GM21717 (cell line): ENCODE measurements around the gene ANKRD39.

ENCODE experiments used
- ATAC-seq: cut with Tn5 transposase; IDR thresholded peaks from one replicate; pipeline ENCODE4 v1.9.1; 2021; ENCODE audit warnings: mild to moderate bottlenecking, moderate library complexity; ENCODE audit not compliant: unreplicated experiment

The ANKRD39 gene

DNA sequence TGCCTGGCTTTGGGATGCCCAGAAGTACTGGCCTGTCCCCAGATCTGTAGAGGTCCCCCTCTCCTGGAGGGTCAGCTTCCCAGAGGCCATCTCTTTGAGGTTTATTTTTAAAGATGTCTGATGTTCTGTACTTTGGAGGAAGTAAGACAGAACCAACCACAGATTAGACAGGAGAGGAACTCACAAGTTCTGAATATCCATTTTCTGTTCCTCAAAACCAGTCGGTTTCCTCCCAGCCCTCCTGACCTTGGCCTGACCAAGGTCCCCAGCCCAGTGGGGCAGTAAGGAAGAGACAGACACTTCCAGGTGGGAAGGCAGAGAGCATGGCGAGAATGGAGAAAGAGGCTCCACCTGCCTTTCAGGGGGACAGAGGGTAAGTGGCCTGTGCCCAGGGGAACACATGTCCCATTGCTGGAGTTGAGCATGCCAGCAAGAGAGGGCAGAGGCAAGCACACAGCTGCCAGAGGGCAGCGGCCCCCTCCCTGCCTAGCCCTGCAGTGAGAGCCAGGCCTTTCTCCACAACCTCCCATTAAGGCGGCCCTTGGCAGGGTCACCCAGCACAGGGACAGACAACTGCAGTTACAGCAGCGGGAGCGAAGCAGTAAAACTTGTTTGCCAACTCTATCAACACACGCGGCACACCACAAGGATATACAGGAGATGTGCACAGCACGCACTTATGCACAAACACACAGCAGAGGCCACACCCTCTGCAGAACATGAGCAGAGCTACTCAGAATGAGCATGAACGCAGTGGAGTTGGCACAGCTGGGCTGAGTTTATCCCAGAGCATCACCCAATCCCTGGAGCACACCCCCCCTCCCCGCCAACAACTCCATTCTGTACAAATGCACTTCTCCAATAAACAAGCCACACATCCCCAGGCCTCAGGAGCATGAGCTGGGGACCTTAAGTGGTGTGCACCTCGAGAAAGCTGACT lies 30.5 kb upstream of the ANKRD39 start:
- no peak for ATAC-seq

DNA sequence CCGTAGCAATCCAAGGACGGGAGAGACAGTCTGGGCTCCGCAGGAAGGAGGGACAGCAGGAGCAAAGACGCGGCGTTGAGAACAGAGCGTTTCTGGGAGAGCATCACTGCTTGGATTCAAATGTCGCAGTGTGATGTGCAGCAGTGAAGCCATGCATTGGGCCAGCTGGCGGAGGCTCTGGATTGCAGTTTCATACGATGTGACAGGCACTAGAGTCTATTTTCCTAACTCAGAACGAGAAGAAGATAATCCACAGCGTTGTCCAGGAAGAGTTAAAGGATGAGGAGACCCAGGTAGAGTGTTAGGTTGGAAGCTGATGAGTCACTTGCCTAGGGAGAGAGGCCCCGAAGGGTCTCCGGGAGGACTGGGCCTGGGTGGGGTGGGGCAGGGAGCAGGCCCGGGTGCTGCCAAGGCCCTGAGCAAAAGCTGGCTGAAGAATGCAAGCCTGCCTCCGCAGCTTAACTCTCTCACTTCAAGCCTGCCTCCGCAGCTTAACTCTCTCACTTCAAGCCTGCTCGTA lies 29.7 kb upstream of the ANKRD39 start:
- no peak for ATAC-seq

DNA sequence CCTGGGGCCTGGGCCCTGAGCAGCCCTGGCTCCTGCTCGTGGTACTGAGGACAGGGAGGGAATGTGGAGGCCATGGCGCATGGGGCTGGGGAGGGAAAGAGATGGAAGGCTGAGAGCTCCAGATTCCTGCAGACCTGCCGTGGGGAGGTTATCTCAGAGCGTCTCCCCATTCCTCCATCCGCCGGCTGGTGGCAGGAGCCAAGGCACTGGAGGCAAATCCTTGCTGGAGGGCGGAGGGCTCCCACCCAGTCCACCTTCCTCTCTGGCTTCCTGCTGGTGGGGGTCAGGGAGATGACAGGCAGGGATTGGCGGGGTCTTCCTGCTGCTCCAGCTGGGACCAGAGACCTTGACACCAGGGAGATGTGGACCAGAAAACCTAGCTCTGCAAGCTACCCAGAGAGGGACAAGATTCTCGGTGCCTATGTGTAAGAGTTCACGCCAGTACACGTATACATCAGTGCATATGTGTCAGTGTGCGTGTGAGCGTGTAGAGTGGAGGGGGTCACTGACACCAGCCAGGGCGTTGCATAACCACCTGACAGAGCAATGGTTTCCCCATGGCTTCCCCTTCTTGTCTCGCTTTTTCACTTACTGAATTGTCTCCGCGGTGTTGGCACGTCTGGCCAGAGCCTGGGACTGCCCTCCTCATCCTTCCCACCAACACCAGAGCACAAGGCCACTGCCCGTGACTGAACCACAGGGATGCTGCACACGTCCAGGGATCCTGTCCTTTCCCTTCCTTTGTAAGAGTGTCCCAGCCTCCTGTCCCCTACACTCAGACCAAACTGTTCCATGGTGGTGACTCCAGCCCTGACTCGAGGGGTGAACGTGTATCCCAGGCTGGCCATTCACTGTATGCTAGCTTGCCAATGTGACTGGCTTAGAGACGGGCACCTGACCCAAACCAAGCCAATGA lies 27.9 kb upstream of the ANKRD39 start:
- no peak for ATAC-seq

DNA sequence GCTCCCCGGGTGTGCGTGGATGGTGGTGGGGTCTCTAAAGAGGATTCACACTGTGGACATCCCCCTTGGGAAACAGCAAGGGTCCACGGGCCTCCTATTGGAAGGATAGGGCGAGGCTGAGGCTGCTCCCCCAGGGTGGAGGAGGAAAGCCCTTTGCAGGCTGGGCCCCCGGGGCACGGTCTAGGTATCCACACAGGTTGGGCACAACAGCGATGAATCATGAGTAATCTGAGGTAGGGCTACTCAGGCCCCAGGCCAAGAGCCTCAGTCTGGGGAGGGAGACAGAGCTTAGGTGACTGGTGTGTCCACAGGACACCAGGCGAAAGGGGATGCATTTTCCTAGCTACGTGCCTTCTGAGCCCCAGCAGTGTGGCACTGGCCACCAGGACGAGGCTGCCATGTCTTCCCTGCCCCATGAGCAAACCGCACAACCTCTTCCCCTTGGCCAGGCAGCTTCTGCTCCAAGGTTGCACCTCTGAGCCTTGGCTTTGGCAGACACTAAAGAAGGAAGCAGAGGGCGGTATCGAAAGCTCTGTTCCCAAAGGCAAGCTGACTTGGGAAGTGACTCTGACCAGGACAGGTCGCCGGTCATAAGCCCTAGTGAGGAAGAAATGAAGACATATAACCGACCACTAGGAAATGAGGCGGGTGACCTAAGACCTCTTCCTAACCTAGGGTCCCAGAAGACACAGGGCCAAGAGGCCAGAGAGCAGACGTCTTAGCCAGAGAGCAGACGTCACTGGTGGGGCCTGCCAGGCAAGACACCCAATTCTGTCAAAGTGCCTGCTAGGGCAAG lies 26.7 kb upstream of the ANKRD39 start:
- ATAC-seq: no peak

DNA sequence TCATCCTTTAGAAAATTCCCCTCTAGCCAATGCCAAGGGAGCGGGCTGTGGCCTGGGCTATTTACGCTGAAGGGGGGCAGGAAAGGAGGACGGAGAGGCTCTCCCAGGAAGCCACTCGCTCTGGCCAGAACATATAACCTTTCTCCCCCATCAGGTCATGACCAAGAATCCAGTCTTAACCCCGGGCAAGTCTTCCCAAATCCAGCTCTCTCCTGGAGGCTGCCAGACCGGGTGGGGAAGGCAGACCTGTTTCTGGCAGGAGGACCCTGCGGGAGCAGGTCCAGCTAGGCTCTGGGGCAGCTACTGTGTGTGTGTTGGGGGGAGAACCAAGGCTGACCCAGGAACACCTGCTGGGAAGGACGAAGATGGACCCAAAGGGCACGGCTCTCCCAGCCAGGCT lies 25.5 kb upstream of the ANKRD39 start:
- ATAC-seq: no peak

DNA sequence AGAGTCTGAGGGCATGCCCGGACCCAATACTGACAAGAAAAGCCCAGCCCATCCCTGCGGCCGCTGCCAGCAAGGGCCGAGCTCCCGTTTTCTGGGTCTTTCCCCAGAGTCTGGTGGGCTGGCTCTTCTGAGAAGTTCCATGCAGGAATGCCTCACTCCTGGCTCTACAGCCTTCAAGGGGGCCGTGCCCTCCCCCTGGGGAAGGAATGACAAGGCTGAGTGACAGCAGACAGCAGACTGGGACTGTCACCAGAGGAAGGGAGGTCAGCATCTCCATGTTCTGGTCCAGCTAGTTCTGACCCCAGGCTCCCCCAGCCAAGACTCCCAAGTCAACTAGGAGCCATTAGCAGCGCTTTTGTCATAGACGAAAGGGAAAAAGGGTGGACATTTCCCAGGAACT lies 25.1 kb upstream of the ANKRD39 start:
- ATAC-seq: no peak

DNA sequence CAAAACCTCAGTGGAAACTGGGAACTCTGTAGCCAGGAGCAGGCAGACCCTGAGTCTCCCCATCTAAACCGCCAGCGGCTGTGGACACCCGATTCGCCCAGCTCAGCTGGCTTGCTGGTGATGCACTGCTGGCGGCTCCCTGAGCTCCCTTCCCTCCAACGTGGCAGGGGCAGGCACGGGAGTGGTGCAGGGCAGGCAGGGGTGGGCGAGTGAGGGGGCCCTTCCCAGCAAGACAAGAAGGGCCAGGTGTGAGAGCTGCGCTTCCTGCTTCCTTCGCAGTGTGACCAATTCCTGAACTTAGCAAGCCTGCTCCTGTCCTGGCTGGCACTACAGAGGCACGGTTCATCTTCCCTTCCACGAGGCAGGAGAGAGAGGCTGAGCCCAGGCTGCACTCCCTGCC lies 24.4 kb upstream of the ANKRD39 start:
- no peak for ATAC-seq

DNA sequence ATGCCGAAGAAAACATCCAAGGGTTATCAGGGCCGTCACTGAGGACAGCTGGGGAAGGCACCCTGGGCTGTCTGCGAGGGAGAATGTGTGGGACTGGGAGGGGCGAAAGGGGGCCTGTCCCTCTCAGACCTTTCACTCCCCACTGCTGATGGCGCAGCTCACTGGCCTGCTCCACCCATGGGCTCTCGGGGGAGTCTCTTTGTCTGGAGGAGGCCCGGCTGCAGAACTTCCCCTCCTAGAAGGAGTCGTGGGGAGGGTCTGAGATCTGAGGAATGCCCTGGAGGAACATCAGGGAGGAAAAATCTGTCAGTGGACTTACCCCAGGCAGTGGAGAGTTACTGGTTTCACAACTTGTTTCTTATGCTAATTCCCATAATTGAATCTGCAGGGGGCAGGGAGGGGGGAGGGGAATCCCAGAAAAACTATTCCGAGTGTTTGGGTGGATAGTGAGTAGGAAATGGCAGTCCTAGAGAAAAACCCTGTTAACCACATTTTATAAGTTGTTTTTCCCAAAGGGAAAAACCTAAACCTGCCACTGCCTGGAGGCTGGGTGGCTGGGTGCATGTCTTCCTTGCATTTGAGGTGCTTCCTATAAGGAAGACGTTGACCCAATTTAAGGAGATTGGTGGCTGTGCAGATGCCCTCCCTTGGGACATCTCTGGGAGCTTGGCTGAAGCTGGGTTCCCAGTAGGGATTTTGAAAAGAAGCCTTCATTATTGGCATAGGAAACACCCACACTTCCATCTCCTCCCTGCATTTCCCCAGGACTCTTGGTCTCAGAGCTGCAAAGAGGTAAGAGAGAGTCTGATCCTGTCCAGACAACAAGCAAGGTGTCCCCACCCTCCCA lies 23.8 kb upstream of the ANKRD39 start:
- ATAC-seq: no peak

DNA sequence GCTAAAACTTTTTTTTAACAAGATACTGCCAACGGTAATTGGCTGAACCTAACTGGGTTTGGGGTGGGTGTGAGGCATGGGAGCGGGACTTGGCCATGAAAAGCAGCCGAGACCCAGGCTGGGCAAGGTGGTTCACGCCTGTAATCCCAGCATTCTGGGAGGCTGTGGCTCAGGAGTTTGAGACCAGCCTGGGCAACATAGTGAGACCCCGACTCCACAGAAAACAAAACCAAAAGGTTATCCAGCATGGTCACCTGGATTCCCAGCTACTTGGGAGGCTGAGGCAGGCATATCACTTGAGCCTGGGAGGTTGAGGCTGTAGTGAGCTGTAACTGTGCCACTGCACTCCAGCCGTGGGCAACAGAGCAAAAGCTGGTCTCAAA lies 23.1 kb upstream of the ANKRD39 start:
- no peak for ATAC-seq

DNA sequence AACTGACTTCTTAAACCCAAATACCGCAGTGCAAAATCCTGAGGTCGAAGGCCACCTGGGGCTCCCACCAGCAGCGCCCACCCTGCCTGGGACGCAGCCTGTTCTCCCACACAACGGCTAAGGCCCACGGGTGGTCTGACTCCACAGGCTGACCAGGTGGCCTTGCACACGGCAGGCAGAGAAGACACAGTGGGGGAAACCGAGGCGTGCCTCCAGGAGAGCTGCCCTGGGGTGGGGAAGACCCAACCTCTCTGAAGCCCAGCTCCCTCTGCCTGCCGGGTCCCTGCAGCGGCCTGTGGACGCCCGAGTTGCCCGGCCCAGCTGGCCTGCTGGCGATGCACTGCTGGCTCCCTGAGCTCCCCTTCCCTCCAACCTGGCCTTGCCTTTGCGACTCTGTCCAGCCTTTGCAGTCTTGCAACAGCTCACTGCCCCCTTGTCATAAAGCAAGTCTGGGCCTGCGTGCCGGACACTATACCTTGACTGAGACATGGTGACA lies 21.8 kb upstream of the ANKRD39 start:
- no peak for ATAC-seq

DNA sequence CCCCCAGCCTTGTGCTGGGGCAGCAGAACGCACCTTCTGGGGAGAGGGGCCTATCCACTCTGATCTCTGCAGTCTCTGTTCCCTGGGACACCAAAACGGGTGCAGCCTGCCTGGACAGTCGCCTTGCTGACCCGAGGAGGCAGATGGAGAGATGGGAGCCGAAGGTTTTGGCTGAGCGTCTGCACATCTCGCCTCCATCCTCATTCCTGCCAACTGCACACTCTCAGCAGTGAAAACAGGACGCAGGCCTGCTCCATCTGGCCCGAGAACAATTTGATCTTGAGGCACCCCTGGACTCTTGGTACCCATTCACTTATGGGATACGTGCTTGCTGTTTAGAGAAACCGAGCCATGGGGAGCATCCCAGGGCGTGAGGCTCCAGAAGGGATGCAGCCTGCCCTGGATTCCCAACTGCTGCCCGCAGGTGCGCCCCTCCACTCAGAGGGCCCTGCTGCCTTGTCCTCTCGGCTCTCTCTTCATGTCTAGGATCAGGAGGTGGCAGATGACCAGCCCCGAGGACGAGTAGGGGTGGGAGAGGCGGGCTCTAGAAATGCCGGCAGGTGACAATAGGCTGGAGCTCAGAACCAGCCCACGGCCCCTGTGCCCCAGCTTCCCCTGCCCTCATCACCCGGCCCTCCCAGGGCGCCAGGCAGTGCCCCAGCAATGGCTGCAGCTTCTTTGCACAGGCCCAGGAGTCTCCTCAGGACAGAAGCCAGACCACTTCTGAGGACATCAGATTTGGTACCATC lies 21.2 kb upstream of the ANKRD39 start:
- no peak for ATAC-seq

DNA sequence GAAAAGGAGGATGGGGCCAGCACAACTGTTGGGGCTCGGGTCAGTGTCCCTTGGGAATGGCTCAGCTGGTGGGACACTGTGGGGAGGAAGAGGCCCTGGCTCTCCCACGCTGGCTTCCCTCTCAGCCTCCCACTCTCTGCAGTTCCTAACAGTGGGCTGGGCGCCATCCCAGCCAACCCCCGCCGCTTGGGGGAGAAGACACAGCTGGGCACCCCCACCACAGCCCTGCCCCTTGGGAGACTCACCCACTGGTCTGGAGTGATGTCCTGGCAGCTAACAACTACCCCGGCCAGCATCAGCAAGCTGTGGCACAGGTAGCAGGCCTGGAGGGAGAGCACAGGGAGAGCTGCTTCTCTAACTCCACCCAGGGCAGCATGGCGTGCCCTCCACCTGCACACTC lies 20.4 kb upstream of the ANKRD39 start:
- no peak for ATAC-seq

DNA sequence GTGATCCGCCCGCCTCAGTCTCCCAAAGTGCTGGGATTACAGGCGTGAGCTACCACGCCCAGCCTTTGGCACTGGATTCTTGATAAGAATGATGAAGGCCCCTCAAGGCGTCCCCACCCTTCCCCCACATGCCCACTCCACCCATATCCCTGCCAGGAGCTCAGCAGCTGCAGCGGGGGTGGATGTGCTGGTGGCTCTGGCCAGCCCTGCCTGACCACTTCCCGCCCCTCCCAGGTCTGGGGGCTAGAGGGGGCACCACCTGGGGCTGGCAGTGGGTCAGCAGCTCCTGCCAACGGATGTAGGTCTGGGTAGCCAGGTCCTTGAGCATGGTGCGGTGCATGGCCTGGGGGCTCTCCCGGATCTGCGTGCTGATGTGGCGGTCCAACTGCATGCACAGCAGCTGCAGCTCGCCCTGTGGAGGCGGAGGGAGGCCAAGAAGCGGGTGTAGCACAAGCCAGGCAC lies 19.8 kb upstream of the ANKRD39 start:
- no peak for ATAC-seq

DNA sequence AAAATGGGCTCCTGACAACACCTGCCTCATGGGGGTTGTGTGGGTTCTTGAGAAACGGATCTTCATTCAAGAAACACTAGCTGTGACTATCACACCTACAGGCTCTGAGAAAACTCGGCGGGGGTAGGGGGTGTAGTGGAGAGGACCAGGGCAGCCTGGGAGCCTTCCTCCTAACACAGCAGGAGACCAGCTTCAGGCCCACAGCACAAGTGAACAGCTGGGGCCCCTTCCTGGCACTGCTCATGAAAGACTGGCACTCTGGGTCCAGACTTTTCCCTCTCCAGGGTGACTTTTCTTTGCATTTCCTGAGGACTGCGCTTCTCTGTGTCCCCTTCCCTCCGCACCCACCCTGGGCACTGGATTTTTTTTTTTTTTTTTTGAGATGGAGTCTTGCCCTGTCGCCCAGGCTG lies 19.2 kb upstream of the ANKRD39 start:
- ATAC-seq: no peak

DNA sequence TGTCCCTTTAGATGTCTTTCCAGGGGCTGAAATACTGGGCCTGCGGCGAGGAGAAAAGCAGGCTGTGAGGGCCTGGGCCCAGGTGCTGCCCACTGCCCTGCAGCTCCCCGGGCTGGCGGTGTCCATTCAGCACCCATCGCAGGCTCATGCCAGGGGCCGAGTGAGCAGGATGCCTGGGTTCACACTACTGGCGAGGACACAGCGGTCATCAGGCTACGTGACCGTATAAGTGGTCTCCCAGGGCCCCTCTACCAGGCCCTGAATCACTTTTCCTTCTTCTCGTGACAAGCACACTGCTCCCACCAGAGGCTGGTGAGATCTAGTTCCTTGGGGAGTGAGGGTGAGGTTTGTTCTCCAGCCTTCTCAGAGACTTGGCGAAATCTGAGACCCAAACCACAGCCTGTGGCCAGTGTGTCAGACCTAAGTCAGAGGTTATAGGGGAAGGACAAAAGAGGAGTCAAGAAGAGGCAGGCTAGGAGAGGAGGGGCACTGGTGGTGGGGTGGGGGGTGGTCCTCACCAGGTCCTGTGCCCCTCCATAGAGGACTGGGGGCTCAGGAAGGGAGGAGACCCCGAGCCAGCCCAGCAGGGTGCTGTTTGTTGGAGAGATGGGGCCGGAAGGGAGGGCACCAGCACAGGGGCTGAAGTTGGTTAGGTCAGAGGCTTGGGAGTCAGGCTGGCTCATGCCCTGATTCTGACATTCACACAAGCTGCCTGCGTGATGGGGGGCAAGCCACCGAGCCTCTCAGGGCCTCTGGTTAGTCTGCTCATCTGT lies 18.6 kb upstream of the ANKRD39 start:
- ATAC-seq: no peak

DNA sequence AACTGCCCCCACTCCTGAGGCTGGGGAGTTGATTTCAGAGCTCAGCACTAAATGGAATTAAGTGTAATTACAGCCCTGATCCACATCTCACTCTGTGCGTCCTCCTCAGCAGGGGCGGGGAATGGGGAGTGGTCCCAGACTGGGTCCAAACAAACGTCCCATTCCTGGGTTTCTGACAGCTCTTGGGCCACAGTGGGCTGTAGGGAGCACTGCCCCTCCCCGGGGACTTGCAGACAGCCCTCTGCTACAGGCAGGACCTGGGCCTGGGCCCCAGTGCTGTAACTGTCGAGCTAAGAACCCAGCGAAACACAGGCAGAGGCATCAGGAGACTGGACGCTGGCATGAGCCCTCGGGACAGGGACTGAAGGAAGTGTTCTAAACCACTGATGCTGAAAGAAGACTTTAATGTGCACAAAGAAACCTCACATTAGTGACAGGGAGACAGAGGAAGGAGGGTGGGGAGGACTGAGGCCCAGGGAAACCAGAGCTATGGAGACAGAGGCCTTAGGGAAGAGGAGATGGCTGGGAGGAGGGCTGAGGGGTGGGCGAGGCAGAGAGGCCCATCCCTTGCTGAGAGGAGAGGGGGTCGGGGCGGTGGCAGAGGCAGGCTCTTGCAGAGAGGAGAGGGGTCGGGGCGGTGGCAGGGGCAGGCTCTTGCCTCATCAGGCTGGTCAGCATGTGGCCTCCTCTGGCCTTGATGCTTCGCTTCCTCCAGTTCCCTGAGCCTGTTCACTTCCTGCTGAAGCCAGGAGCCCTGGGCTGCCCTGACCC lies 17.9 kb upstream of the ANKRD39 start:
- ATAC-seq: no peak

DNA sequence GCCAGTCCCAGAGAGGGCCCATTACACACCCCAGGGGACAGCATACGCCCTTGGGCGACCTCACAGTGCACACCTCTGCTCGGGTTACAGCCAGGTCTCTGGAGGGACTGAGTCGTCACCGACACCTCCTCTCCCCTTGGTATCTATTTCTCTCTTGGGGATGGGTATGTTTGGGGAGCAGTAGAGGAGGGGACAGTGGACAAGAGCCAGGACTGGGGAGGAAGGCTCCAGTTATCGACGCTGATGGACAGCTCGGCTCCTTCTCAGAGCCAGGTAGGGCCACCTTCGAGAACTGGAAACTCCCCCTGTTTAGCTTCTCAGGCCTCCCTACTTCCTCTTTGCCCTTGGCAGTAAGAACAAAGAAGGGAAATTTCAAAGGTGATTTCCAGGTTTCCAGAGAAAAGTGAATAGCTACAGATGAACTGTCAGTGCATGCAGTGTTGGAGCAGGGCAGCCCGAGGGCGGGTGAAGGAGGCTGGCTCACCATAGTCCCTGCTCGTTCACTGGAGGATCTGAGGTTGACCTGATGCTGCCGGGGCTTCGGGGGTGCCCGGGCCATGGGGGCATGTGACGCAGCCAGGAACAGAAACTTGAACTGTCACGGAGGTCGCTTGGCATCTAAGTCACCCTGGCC lies 16.5 kb upstream of the ANKRD39 start:
- ATAC-seq: peak; percentile 46
